HG03066 (cell line): ENCODE results near the gene SYT1.
"Not testable (repeated sequence)": the region's sequence is repeated elsewhere in the genome, so short reads cannot be mapped to it uniquely, and the experiment has no call there.

Experiments
- ATAC-seq: cut with Tn5 transposase; IDR thresholded peaks from one replicate; pipeline ENCODE4 v1.9.1; 2021; ENCODE audit warnings: low read depth; ENCODE audit not compliant: unreplicated experiment

The SYT1 gene

DNA sequence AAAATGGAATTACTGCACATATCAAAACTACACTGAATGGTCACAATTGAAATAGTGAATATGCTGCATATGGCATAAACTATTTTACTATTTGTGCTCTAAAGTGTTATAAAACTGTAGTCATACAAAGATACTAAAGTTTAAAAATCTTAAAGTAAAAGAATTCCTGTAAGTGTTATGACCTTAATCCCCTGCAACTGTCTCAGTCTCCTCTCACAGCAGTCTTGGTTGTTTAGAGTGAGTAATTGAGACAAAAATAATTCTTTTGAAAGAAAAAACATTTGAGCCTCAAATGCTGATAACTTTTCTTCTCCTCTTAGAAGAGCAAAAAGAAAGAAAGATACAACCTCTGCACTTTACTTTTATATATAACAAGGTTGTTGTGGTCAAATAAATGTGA lies 99.9 kb downstream of the SYT1 start:
- ATAC-seq, result no peak

DNA sequence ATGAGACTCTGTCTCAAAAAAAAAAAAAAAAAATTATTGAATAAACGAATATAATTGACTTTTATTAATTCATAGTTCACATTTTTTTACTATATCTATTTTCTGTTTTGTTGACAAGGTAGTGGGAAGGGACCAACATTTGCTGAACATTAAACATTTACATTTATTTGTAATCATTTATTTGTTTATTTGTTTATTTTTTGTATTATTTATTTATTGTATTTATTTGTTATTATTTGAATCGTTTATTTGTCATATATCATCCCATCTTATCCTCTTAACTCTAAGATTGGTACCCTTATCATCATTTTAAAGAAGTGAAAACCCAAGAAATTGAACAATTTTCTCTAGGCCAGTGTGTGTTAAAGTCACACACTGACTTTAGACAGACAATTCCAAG lies 101.5 kb downstream of the SYT1 start:
- ATAC-seq, result no peak

DNA sequence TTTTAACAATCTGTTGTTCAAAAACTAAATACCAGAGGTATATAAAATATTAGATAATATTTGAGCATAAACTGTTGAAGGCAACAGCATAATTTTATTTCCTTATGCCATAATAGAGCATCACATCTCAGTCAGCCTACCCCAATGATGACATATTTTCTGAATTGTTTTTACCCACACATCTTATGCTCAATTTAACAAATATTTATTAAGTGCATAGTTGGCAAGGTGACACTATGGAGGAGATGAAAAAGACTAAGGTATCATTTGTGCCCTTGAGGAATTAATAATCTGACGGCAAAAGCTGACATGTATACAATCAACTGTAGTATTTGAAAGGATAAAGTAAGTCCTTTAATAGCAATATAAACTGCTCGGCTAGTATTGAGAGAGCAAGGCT lies 102.4 kb downstream of the SYT1 start:
- ATAC-seq, result no peak

DNA sequence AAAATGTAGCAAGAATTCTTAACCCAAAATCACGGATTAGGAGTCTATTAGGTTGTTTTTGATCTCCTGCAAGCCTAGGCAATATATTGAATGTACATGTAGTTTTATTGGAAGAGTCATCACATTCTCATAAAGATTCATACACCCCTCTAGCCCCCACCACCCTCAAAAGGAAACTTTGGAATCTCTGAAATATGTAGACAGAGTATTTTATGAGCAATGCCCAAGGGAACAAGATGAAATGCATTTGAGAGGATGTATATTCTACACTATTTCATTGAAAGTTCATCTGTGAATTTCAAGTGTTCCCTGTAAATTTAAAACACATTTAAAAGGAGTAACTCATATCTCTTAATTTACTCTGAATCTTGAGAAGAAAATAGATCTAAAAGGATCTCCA lies 103.7 kb downstream of the SYT1 start:
- no peak for ATAC-seq

DNA sequence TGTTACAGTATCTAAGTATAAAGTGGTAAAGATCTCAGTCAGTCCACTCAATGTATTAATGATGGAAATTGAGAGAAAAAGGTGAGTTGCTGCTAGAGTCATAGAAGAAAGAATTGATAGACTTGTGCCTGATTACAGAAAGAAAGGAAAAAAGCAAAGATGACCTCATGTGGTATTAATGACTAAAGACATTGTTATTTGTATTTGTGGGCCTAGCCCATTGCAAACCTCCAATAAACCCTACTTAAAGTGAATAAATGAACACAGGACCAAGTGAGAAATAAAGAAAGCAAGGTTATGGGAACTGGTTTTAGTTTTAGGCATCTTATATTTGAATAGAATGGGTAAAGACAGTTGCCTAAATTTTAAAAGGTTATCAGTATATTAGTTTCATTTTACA lies 105.5 kb downstream of the SYT1 start:
- no peak for ATAC-seq

DNA sequence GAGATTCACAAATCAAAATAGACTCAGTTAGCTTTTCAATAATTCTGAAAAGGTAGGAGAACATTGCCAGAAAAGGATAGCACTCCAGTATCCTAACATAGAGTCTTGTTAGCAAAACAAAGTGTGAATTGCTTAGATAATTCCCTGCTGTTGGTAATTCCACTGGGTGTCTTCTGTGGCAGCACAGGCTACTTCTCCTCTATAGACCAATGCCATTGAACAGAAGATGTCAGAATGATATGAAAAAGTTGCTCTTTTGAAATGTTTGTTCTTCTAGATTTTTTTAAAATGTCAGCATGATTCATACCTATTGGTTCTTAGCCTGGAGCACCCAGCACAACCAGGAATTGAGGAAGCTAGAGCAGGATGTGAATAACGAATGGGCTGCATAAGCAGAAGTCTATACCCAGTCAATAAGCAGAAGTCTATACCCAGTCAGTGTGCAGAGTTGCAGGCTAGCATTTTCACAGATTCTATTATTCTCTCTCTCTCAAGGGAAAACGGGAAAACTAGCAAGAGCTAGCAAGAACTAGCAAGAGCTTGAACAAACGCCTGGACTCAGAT lies 112.8 kb downstream of the SYT1 start:
- no peak for ATAC-seq

DNA sequence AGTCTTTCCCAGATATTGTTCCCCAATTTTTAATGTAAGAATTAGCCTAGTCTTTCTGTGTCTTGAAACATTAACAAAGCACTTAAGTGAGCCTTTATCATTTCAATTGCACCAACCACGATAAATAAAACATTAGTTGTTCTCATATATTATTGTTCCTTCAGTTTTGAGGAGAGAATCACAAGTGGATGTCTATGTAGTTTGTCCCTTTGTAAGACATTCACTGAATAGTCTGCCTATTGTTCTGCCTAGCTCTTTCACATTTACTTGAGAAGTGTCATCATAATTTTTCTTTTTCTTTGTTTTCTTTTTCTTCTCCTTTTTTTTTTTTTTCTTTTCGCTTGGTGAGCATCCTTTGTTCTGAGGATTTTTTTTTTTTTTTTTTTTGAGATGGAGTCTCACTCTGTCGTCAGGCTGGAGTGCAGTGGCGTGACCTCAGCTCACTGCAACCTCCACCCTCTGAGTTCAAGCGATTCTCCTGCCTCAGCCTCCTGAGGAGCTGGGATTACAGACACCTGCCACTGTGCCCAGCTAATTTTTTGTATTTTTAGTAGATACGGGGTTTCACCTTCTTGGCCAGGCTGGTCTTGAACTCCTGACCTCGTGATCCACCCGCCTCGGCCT lies 129.7 kb downstream of the SYT1 start:
- ATAC-seq, result no peak

DNA sequence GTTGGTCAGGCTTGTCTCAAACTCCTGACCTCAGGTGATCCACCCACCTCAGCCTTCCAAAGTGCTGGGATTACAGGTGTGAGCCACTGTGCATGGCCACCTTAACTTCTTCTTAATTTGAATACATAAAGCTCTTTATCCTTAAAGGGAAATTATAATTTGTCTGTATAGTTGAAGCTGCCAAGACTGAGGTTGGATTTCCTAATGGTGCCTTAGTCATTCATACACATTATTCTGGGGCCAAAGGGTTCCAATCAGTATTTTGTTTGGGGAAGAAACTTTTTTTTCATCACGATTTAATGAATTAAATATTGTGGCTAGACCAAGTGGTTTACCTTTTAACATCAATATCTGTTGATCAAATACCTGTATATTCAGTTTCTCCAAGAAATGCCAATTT lies 135.9 kb downstream of the SYT1 start:
- ATAC-seq, result no peak

DNA sequence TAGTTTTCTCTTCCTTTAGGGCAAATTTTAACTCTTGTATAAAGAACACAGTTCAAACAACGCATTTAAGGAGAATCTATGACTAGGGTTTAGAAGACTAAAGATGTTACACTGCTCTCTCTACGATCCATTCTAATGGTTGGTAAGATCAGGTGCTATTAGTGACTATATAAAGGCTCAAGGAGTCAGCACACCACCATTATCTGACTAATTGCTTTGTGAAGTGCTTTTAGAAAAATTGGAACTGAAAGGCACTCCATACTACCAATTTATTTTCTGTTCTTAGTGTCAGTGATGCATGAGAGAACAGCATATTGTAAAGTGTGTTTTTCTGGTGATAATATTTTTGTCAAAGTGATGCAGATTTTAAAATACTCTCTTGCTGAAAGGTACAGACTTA lies 136.8 kb downstream of the SYT1 start:
- no peak for ATAC-seq

DNA sequence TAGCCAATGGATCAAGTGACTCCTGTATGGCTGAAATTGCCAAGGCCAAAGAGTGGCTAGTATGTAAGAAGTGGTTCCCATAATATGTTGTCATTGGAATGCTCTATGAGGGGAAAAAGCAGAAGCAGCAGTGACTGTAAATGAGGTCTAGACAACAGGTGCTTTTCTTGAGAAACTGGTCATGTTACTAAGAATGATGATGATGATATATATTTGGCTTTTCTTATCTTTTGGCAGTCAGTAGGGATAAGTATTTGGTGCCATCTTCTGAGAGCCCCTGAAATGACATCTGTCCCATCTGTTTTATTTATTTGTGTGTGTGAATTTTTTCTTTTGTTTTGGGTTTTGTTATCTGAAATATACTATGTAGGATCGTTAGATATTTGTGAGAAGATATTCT lies 141.7 kb downstream of the SYT1 start:
- no peak for ATAC-seq

DNA sequence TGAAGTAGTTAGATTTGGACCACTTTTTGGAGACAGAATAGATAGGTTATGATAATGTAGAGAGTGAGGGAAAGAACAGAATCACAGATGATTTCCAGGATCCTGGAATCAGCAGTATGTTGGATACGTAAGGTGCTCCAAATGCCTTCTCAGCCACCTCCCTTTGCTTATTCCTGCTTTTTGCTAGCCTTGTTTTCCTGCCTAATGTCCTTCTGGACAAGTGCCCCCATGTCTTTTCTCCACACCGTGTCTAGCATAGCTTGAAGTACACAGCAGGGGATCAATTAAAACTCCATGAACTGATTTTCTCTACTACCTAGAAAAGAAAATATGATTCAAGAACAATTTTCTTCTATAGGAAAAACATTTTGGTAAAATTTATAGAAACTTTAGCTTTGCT lies 144.0 kb downstream of the SYT1 start:
- ATAC-seq, result no peak

DNA sequence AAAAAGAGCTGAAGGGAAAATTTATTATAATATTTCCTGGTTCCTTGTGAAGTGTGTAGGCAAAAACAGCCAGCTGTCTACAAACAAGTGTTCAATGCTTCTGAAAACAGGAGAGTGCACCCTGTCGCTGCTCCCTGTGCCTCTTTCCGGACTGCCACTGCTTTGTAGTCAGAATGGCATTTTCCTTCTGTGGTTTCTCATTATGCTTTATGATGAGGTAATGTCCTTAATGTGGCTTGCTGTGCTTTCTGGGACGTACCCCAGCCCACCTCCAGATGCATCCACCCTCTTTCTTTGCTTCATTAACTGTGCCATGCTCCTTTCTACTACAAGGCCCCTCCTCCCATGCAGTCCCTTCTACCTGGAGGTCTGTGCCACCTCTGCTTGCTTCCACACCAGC lies 148.1 kb downstream of the SYT1 start:
- ATAC-seq, result no peak

DNA sequence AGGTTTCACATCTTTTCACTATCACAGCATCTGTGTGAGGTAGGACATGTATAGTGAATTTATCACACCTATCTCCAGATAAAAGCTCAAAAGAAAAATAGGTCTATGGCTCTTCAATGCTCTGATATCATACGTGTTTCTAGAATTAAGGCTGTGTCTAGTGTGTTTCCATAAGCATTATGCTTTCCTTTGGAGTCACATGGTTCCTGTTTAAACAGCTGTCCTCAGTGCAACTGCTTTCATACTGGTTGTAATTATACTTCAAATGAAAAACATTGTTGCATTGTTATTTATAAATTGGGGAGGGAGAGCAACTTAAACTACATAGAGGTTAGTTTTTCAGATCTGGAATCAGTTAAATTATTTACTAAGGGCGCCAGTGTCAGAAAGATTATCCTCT lies 151.6 kb downstream of the SYT1 start:
- no peak for ATAC-seq

DNA sequence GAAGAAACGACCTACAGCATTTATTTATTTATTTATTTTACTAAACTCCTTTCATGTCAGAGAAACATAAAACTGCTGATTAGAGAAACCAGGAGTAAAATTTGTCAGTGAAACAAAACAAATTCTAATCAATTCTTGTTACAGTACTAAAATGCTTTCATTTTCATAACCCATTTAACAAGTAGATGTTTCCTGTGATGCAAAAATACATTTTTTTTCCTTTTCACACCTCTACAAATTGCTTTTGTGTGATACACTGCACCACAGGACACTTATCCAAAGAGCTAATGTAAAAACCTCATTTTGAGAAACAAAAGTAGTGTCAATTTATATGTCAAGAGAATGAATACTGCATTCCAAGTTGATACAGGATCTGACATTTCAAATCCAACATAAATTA lies 155.1 kb downstream of the SYT1 start:
- ATAC-seq, result peak; percentile 79

DNA sequence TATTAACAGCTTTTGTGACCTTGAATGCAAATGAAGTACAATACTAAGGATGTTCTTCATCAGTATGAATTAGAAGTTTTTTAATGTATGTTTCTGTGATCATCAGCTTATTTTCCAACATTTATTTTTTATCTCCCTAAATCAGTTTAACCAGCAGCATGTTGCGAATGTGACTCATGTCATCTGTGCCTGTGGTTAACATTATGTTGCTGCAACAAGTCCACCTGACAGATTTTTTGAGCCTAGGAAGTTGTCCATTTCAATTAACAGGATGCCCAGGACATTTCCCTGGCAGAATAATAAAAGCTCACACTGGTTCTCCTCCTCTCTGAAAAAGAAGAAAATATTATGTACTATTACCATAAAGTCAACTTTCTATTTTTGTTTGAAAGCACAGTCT lies 155.5 kb downstream of the SYT1 start:
- ATAC-seq, result no peak

DNA sequence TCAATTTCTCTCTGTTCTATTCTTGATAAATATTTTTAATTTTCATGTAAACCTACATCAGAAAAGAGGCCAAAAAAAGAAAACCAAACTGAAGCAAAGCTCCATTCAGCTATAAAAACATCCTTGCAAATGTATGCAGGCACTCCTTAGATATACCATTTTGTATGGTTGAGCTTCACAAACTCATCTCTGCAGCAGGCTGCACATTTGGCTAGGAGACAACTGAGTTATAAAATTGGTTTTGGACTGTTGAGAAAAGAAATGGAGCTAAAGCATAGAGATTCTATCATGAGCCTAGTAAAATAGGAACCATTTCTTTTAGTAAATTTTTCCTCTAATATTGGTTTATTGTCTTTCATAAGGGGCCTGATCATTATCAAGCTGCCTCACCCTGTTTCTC lies 156.4 kb downstream of the SYT1 start:
- no peak for ATAC-seq

DNA sequence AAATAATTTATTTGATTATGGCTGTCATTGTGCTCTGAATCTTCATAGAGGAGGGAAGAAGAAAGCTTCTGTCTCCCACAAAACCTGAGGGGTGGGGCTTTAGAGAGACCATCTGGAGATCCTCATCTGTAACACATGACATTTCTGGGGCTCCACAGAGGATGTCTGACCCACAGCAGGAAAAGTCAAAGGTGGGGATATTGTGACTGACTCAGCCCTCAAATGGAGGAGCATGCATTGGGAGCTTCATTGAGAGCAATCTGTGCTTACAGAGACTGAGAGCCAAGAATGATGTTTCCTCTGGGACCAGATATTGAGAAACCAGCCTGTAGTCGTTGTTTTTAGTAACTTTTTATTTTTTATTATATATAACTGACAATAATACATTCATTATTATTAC lies 158.7 kb downstream of the SYT1 start:
- no peak for ATAC-seq

DNA sequence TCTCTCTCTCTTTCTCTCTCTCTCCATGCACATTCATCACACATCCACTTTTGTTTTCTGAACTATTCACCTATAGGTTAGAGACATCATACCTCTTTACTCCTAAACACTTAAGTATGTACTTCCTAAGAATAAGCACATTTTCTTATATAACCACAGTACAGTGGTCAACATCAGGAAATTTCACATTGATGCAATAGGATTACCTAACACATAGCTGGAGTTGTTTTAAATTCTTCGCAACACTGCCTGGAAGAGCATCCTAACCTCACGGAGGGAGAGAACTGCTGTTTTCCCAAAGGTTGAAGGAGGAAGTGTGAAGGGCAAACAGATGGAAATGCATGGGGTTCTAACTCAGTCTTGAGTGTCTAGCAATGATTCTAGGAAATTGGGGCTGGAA lies 159.2 kb downstream of the SYT1 start:
- no peak for ATAC-seq

DNA sequence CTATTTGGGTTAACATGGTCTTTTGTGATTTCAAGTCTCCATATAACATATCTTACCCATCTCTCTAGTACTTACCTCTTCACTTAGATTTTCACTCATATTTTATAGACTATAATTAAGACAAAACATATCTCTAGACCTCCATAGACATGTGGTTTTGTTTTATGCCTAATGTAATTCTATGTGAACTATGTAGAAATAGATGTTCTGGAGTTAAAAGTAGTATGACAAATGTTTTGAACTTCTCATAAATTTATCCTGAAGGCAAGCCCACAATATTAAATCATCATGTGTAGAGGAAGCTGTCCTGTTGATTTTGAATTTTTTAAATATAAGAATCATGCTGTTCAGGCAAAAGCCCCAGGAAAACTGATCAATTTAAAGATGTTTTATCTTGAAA lies 169.2 kb downstream of the SYT1 start:
- no peak for ATAC-seq

DNA sequence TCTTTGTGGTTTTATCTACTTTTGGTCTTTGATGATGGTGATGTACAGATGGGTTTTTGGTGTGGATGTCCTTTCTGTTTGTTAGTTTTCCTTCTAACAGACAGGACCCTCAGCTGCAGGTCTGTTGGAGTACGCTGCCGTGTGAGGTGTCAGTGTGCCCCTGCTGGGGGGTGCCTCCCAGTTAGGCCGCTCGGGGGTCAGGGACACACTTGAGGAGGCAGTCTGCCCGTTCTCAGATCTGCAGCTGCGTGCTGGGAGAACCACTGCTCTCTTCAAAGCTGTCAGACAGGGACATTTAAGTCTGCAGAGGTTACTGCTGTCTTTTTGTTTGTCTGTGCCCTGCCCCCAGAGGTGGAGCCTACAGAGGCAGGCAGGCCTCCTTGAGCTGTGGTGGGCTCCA lies 180.2 kb downstream of the SYT1 start:
- ATAC-seq, result not testable (repeated sequence)

DNA sequence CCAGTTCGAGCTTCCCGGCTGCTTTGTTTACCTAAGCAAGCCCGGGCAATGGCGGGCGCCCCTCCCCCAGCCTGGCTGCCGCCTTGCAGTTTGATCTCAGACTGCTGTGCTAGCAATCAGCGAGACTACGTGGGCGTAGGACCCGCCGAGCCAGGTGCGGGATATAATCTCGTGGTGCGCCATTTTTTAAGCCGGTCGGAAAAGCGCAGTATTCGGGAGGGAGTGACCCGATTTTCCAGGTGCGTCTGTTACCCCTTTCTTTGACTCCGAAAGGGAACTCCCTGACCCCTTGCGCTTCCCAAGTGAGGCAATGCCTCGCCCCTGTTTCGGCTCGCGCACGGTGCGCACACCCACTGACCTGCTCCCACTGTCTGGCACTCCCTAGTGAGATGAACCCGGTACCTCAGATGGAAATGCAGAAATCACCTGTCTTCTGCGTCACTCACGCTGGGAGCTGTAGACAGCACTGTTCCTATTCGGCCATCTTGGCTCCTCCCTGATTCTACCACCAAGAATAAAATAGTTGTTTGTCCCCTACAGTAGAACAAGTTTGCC lies 180.7 kb downstream of the SYT1 start:
- ATAC-seq, result not testable (repeated sequence)

DNA sequence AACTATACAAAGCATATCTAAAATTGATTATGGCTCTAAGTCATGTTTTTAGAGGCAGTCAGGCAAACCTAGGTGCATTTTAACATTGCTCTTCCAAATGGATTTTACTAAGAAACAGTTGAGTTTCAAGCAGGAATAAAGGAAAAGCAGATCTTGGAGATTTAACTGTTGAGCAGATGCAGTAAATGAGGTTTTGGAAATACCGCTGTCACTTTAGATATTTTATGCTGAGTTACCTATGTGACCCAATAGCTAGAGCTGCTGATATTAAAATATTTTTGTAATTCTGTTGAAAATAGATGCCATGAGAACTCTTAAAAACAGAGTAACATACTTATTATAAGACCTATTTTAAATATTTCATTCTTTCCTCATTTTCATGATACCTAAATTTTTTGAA lies 181.4 kb downstream of the SYT1 start:
- ATAC-seq, result no peak

DNA sequence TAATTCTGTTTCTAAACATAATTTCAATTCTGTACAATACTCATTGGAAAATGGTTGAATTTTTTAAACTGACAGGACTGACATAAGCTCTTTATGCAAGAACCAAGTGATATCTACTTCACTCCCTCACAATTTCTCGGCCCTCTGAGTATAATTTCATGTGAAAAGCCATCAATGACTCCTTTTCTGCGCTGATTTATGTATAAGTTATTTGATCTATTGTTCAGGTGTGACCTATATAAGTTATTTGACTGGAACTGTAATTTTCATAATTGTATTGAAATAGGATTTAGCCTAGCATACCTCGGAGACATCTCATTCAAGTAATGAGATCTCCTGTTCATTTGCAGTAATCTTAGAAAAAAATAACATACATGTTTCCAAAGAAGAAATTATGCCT lies 184.4 kb downstream of the SYT1 start:
- ATAC-seq, result no peak
